DMS79 (cell line): ENCODE results near the gene KAZN.

ENCODE experiments used
- DNase-seq: peaks from one replicate; lab custom pipeline; 2025; lab: John Stamatoyannopoulos, UW

Gene KAZN

DNA sequence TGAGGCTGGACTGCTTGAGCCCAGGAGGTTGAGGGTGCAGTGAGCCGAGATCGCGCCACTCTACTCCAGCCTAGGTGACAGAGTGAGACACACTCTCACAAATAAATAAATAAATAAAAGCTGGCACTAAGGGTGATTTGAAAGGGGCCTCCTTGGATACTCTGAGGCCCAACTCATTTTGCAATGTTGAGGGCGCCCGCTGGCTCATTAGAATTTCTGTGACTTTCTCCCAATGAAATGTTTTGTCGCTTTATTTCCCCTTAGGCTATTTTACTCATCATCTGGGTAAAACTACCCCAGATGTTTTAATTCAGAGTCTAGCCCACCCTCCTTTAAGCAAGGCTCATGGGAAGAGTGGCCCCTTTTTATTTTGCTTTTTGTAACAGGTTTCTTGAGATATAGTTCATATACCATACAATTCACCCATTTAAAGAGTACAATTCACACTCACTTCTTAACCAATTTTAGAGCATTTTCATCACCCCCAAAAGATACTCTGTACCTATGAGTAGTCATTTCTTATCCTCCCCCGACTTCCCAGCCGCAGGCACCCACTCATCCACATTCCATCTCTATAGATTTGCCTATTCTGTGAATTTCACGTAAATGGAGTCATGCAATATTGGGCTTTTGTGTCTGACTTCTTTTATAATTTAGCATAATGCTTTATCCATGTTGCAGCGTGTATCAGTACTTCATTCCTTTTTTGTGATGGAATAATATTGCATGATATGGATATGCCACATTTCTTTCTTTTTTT is 259.1 kb downstream of the KAZN start:
- DNase-seq, result no peak

DNA sequence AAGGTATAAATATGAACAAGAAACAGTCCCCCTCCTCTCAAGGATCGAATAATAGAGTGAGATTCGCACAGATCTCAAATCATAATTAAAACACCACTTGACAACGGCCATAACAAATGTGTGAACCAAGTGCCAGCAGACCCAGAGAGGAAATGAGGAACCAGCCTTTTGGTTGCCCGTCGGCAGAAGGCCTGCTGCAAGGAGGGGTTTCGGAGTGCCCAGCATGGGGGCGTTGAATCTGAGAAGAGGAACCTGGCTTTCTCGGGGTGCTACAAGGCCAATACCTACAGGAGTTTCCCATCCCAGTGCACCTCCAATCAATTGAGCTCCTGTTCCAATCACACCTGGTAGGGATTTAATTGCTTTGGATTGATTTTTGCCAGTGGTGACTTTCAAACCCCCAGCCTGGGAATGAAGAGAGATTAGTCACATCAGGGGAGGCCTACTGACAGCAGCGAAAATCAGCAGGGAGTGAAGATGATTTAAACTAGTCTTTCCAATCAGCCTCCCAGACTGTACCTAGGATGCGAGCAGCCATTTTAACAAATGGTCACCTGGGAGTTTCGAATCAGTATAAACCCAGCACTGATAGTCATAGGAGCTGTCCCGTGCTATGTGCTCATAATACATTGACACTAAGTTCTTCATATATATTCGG is 263.8 kb downstream of the KAZN start:
- DNase-seq, result no peak

DNA sequence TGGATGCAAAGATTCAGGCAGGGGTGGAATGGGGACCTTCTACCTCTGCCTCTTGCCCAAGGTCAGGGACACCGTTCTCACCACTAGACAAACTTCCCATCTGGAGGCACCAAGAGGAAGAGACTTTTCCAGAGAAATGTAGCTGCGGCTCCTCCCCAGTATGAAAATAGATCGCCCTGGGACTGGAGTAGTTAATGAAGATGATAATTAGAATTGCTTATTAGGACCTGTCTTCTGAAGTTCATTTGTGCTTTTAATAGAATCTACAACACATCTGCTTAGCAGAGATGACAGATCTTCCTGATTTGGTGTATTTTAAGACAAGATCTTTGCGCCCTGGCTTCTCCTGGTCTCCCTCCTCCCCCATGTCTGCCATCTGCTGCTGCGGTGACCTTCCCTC is 266.6 kb downstream of the KAZN start:
- no peak for DNase-seq

DNA sequence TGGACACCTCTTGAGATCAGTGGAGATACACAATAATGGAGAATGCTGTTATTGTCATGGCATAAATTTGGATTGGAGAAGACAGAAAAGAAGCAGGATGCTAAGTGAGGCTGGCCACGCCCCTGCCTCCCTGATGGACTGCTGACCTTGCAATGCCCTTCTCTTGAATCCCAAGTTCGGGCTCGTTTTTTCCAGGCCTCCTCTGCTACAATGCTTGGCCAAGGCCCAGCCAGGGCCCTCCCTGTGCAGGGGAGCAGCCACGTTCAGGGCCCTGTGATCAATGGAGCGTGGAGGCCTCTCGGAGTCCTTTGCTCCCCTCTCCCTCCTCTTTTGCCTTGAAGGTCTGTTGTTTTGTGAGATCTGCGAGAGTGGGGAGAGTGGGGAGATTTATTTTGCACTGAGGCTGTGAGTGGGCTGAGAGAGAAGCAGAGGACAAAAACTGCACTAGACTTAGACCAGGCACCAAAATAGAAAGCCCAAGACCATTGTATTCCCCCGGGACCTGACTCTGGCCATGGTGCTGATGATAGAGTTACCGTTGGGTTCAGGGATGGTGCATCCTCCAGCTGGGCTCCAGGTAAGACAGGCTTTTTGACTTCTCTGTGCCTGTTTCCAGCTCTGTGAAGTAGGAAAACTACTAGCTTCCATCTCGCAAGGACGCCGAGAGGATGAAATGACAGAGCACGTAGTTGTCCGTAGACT is 268.6 kb downstream of the KAZN start:
- DNase-seq, result no peak

DNA sequence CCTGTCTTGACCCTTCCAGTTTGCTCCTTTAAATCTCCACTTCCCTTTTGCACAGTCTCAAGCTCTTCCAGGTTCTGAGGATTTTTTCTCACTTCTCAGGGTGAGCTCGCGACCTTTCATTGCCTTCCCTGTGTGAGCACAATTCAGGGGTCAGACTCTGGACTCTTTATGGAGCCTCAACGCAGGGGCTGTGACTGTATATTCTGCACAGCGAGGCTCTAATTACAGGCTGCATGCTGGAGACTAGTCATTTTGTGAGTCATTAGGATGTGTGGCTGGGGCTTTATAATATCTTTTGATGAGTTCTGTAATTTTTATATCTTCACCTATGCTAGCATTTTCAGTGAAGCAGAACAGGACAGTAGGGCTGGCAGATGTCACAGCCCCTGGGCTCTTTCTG is 270.7 kb downstream of the KAZN start:
- no peak for DNase-seq

DNA sequence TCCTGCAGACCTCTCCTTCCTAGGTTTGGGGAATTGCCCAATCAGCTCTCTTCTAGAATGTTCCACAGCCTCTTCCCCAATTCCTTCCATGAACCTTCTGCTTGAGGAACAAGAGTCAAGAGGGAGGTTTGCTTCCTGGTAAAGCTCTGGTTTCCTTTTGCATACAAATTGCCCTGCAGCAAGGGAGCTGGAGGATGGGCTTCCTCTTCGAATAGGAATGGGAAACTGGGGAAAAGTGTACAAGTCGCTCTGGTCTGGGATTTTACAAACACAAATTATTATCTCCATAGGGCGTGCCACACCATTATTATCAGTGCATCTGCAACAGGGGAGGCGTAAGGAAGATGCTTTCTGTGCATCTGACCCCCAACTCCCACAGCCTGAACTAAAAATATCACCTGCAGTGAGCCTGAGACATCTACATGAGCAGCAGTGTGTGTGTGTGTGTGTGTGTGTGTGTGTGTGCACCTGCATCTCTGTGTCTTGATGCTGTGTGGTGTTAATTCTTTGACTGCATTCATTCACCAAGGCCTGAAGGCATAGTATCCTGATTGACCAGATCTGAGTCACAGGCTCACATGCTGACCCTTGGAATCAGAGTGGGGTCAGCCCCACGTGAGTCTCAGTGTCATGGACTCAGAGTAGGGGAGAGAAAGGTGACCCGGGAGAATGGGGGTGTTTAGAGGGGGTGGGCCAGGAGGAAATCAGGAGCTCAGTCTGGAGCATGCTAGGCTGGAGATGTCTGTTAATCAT is 272.9 kb downstream of the KAZN start:
- DNase-seq, result no peak

DNA sequence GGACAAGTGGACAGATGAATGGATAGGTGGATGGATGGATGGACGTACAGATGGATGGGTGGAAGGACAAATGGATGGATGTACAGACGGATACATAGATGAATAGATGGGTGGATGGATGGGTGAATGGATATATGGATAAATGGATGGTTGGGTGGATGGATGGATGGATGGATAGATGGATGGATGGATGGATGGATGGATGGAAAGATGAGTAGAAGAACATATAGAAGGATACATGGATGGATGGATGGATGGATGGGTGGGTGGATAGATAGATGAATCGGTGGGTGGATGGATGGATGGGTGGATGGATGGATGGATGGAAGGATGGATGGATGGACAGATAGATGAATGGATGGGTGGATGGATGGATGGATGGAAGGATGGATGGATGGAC is 274.3 kb downstream of the KAZN start:
- no peak for DNase-seq

DNA sequence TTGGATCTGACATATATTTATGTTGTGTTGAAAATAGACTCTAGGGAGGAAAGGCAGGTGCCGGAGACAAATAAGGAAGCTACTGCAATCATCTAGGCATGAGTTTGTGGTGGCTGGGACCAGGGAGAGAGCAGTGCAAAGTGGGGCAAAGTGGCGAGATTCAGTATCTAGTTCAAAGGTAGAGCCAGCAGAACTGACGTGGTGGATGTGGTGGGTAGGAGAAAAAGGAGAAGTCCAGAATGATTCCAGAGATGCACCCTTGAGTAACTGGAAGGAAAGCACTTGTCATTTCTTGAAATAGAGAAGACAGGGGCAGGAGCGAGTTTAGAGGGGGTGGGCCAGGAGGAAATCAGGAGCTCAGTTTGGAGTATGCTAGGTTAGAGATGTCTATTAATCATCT is 275.2 kb downstream of the KAZN start:
- DNase-seq, result no peak

DNA sequence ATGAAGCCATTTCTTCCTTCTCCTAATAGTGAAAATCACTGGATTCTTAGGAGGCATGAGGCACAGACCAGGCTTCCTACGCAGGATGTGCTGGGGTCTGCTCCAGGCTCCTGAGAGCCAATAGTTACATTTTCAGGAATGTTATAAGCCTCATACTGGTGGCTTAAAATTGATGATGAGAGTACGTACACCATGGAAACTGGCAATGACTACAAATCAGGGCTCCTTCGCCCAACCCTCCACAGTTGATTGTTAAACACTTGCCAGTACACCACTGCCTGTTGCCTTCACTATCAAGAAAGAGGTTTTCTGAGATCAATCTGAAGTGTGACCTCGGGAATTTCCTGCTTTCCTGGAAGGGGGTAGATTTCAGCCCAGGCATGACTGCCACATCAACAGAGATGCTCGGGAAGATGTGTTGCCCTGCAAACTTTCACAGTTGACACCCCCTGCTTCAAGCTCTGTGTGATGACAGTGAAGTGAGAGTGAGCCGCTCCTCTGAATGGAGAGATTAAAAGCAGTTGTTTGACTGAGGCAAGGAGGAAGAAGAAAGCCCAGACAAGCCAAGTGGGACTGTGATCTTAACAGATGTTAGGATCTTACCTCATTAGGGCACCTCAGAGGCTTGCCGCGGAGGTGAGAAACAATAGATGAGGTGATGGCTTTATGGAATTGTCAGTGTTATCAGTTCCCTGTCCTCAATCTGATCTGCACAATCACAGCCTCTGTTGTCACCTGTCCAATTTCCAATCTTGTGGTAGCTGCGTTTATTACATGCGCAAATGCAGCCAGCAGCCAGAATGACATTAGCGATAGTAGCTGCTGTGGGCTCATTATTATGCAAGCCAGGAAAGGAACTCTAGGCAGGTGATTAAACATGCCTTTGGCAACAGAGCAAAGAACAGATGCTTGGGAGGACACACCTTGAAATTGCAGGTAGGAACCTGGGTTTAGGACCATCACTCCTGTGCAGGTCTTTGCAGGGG is 277.3 kb downstream of the KAZN start:
- peak; percentile 78 for DNase-seq

DNA sequence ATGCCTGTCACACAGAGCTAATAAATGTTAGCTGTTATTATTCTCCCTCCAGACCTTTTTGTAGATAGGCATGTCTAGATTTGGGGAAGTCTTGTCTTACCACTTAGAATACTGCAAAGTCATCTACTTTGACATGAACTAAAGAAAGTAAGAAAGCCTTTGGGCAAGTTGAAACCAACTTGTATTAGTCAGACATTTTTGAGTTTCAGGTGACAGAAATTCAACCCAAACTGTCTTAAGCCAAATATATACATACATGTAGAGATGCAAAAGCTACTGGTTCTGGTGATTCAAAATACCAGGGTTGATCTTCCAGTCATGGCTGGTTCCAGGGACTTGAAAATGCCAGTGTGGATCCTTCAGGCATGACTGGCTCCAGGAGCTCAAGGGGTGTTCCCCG is 278.3 kb downstream of the KAZN start:
- no peak for DNase-seq

DNA sequence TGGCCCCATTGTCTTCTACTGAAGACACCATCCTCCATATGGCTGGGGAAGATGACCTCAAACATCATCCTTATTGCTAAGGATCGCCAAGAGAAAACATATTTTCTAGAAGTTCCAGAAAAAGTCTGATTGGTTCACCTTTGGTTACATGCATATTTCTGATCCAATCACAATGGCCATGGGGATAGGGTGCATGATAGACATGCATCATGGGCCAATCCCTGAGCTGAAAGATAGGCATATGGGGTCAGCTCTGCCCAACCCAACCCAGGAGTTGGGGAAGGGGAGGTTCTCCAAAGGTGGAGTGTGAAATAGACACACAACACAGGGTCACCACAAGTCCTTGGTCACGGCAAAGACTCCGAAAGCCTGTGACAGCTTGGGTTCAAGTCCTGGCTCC is 278.7 kb downstream of the KAZN start:
- DNase-seq, result no peak

DNA sequence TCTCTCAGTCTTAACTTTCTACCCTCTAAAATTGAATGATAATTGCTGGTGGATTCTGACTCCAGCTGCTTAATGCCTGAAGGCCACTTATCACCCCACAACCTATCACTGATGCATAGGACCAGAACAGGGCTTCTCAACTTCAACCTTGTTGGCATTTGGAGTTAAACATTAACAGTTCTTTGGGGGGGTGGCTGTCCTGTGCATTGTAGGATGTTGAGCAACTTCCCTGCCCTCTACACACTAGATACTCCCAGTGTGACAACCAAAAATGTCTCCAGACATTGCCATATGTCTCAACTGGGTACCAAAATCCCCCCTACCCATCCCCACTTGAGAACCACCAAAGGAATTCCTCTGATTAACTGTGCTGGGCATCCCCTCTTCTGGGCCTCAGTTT is 279.6 kb downstream of the KAZN start:
- no peak for DNase-seq

DNA sequence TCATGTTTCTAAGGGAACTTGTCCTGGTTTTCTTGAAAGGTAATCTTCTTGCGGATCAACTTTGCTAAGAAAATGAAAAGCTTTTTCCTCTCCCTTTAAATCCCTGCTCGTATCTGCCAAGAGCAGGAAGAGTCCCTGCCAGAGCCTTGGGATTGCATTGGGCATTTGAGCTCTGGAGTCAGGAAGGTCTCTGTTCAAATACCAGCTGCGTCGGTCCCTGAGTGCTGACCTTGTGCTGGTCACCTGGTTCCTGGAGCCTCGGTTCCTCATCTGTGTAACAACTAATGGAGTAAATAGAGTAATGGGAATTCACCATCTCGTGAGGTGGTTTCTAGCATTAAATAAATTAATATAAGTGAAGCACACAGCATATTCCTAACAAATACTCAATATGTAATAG is 280.5 kb downstream of the KAZN start:
- DNase-seq, result no peak

DNA sequence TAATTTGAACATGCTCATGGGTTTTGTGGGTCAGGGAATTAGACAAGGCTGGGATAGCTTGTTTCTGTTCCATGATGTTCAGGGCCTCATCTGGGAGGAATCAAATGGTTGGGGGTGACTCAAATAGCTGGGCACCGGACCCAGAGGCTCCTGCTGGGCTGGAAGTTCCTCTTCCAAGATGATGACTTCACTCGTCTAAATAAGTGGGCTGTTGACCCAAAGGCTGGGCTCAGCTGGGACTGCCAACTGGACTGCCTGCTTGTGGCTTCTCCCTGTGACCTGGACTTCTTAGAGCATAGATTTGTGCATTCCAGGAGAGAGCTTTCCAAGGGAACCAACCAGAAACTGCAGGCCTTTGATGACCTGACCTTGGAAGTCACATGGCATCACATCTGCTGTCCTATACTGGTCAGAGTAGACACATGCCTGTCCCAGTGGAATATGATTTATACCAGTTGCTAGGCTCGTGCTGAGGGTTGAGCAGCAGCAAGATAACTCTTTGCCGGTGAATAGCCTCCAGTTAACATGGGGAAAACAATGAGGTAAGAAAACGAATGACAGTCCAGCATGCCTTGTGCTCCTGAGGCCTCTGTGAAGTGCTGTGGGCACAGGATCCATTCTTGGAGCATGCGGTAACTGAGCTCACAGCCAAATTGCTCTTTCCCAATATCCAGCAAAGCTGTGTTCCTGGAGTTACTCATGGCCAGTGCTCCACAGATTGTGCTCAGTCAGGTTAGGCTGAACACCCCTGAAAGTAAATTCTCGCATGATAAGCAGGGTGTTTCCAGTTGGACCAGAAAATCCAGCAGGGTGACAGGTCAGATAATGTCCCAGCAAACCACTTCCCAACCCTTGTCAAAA is 282.2 kb downstream of the KAZN start:
- DNase-seq, result no peak

DNA sequence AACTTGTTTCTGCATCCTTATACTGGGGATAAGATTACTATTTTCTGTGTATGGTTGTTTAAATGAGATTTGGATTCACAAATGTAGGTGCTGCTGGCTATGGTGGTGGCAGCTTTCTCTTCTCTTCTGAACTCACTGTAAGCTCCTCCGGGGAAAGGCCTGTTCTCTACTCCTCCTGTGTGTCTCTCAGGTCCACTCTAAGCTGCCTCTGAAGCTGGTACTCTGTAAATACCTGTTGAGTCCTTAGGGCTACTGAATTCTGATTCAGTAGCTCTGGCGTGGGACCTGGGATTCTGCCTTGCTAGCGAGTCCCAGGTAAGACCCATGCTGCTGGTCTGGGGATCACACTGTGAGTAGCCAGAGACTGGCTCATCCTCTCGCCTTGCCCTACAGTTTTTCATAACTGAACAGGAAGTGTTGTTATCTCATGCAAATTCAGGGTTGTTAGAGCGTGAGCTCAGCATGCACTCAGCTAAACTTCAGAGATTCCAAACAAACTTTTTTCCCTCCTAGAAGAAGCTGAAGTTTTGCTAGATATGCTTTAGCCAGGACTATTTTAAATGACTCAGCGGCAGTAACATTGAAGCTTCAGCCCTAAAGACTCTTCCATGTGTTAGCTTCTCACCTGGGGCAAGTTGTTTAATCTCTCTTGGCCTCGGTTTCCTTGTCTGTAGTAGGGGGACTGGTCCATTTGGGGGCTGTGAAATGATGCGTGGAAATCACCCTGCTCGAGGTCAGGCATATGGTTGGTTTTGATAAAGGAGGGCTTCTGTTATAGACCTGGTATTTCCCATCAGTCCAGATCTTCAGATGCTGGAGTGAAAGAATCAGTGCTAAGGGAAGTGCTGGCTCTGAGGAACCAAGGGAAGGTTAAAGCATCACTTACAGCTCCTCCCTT is 283.5 kb downstream of the KAZN start:
- DNase-seq, result no peak

DNA sequence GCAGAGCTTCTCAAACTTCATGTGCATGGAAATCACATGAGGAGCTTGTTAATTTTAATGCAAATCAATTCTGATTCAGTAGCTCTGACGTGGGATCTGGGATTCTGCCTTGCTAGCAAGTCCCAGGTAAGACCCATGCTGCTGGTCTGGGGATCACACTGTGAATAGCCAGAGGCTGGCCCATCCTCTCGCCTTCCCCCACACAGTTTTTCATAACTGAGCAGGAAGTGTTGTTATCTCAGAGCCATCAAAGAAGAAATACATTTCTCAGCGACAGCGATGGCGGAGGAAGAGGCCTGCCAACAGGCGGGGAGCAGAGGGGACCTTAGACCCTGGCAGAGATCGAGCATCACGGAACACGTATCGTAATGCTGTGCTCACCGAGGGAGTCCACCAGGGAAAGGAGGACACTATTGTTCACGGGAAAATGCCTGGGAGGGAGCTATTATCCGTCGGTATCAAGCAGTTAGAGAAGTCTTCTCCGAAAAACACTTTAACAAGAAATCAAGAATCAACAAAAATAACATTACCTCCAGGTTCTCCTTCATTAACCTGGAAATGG is 286.2 kb downstream of the KAZN start:
- no peak for DNase-seq

DNA sequence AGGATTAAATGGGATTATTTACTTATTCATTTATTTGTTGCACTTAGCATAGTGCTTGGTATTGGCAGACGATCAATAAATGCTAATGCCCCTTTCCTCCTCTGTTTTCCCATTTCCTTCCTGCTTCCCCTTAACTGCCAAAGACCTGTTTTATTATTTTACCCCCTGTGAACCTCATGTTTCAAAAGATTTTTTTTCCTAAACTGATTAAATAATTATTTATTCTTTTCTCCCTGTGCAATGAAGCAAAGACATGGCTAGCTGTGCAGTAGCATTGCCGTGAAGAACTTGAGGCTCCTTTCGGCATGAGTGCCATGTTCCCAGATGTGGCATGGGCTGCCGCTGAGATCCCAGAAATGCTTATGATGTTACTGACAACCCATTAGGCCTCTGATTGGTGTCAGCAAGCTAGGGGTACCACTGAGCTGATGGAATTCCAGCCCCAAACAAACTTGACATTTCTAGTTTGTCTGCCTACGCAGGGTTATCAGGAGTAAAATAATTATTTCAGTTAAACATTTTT is 288.6 kb downstream of the KAZN start:
- peak; percentile 62 for DNase-seq

DNA sequence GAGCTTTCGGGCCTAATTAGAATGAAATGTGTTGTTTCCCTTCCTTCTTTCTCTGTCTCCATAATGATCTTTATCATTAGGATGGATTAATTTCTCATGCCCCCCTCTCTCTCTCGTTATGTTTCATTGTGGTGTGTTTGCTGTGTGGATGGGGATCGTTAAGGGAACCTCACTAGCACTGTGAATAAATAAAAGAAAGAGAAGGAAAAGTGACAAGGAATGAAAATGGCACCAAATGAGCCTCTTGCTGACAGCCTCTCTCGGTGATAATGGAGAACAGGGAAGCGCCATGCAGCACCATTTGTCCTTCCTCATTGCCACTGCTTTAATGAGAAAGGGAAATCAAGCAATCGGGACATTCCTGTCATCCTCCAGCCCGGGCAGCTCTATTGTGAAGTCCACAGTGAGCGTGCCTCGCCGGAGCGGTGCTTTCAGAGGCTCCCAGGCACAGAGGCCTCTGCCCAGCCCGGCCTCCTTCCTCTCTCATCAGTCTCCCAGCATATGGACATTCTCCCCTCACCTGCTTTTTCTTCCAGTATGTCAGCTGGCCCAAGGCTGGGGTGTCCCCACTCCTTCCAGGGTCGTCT is 289.4 kb downstream of the KAZN start:
- DNase-seq, result no peak
